GM12874 (cell line): ENCODE measurements around the gene OBP2A.

Experiments used
- CTCF ChIP-seq: IDR thresholded peaks from 2 replicates; pipeline ENCODE4 v1.5.1; 2011; ENCODE audit warnings: low read depth, mild to moderate bottlenecking, control low read depth, low read length, moderate library complexity; ENCODE audit not compliant: insufficient read depth

Gene OBP2A

GRCh38 chr9:135547756-135548736, 2.1 kb downstream of the OBP2A start:
- TF ChIP-seq CTCF: no peak

GRCh38 chr9:135550344-135550918, 4.5 kb downstream of the OBP2A start:
- TF ChIP-seq CTCF: no peak

- TF ChIP-seq CTCF: no peak
Observed at GRCh38 chr9:135551031-135551430, 5.1 kb downstream of the OBP2A start.

GRCh38 chr9:135551456-135551855, 5.5 kb downstream of the OBP2A start:
- TF ChIP-seq CTCF: no peak

- TF ChIP-seq CTCF: no peak
Observed at GRCh38 chr9:135552021-135552697, 6.2 kb downstream of the OBP2A start.

GRCh38 chr9:135552698-135553171, 6.8 kb downstream of the OBP2A start:
- no peak for TF ChIP-seq CTCF

- TF ChIP-seq CTCF: no peak
Observed at GRCh38 chr9:135554718-135555117, 8.8 kb downstream of the OBP2A start.
